H1 (cell line): ENCODE data around the gene GRID1. TPM values are rescaled to one million over a fixed set of nuclear protein-coding genes. Genes with fewer than 3 reads are reported as not detected.

ENCODE experiments used
- CTCF ChIA-PET: fragments of 300-600 bp; sonication (Branson Sonifier 250); formaldehyde crosslinking; loops from one replicate; lab custom pipeline; 2021; ENCODE audit not compliant: partially characterized antibody; lab: Charles Lee
- POLR2A ChIA-PET: fragments of 300-600 bp; sonication (Branson Sonifier 250); formaldehyde crosslinking; loops from one replicate; lab custom pipeline; 2021; ENCODE audit warnings: inconsistent platforms; ENCODE audit not compliant: partially characterized antibody; lab: Charles Lee
- DNase-seq, 2 experiments: peaks; one replicate each; pipeline versions ENCODE4 v3.0.0 to v3.0.0-alpha.2; 2010 to 2022; ENCODE audit warnings: low spot score in 2 of 2, low read depth in 1 of 2, mixed read lengths in 1 of 2
- FAIRE-seq: peaks from 2 replicates; lab custom pipeline; 2011; peaks lifted over from hg19 to GRCh38; lab: Jason Lieb, UNC
- H2AFZ ChIP-seq: 2 replicates; pipeline ENCODE4 v1.8.1; 2012; ENCODE audit warnings: low read length, inconsistent platforms
- H2AK5ac ChIP-seq: 2 replicates; pipeline ENCODE4 v1.6.1; 2013; ENCODE audit warnings: low read depth, low read length
- H2BK120ac ChIP-seq: replicated peaks from 2 replicates; pipeline ENCODE3; 2013; ENCODE audit warnings: low read depth, low read length, inconsistent platforms
- H2BK12ac ChIP-seq: 2 replicates; pipeline ENCODE4 v1.6.1; 2013; ENCODE audit warnings: low read depth, low read length
- H2BK15ac ChIP-seq: 2 replicates; pipeline ENCODE4 v1.6.1; 2013; ENCODE audit warnings: low read length
- H2BK20ac ChIP-seq: 2 replicates; pipeline ENCODE4 v1.6.1; 2013; ENCODE audit warnings: low read length
- H2BK5ac ChIP-seq: 2 replicates; pipeline ENCODE4 v1.6.1; 2013; ENCODE audit warnings: low read depth, low read length
- H3K14ac ChIP-seq: 2 replicates; pipeline ENCODE4 v1.6.1; 2013; ENCODE audit warnings: inconsistent platforms; ENCODE audit not compliant: insufficient read length
- H3K18ac ChIP-seq: 2 replicates; pipeline ENCODE4 v1.6.1; 2013; ENCODE audit warnings: low read length; ENCODE audit errors: extremely low read depth
- H3K23ac ChIP-seq: 2 replicates; pipeline ENCODE4 v1.6.1; 2013; ENCODE audit warnings: inconsistent platforms; ENCODE audit not compliant: insufficient read length
- H3K23me2 ChIP-seq: 2 replicates; pipeline ENCODE4 v1.6.1; 2013; ENCODE audit warnings: low read depth, low read length
- H3K27ac ChIP-seq: 2 replicates; pipeline ENCODE4 v1.6.1; 2011; ENCODE audit warnings: low read depth, low read length, inconsistent platforms
- H3K27me3 ChIP-seq, 4 experiments: replicated peaks in 1 of 4; 1 replicate in 1 of 4; 2 replicates in 3 of 4; pipeline versions ENCODE4 v1.6.1 to v1.8.1; 2011 to 2013; ENCODE audit warnings: low read length in 3 of 4, mild to moderate bottlenecking in 3 of 4, inconsistent platforms in 2 of 4, mixed read lengths in 2 of 4, moderate library complexity in 1 of 4; ENCODE audit not compliant: control insufficient read depth in 3 of 4, insufficient read depth in 3 of 4; ENCODE audit errors: extremely low read depth in 1 of 4
- H3K36me3 ChIP-seq, 4 experiments: 2 replicates each; pipeline versions ENCODE4 v1.6.1 to v1.8.1; 2011 to 2013; ENCODE audit warnings: mild to moderate bottlenecking in 4 of 4, low read length in 3 of 4, moderate library complexity in 2 of 4, control low read depth in 1 of 4, inconsistent platforms in 1 of 4; ENCODE audit not compliant: insufficient read depth in 4 of 4, control insufficient read depth in 2 of 4
- H3K4ac ChIP-seq: replicated peaks from 2 replicates; pipeline ENCODE3; 2013; ENCODE audit warnings: low read length, low read depth, mixed read lengths, inconsistent platforms; ENCODE audit not compliant: insufficient read length
- H3K4me1 ChIP-seq, 4 experiments: replicated peaks in 1 of 4; 1 replicate in 1 of 4; 2 replicates in 3 of 4; pipeline versions ENCODE4 v1.6.1 to v1.8.1; 2011 to 2013; ENCODE audit warnings: low read length in 3 of 4, inconsistent platforms in 2 of 4, mixed read lengths in 1 of 4; ENCODE audit not compliant: insufficient read depth in 4 of 4, control insufficient read depth in 3 of 4
- H3K4me2 ChIP-seq, 2 experiments: 2 replicates each; pipeline versions ENCODE4 v1.6.1 to v1.8.1; 2011 to 2013; ENCODE audit warnings: low read depth in 2 of 2, low read length in 2 of 2, control low read depth in 1 of 2, inconsistent platforms in 1 of 2, mild to moderate bottlenecking in 1 of 2; ENCODE audit not compliant: insufficient read depth in 1 of 2
- H3K4me3 ChIP-seq, 4 experiments: fragments of 200-600, 300-600 bp in 1 of 4; sonication (generic), shearing (Covaris generic), sonication (Bioruptor Twin) in 1 of 4; 2 replicates each; pipeline versions ENCODE4 v1.5.1 to v1.8.1; 2011 to 2016; ENCODE audit warnings: low read length in 4 of 4, low read depth in 3 of 4, control low read depth in 2 of 4, inconsistent platforms in 2 of 4, mild to moderate bottlenecking in 2 of 4, mixed read lengths in 1 of 4, moderate library complexity in 1 of 4; ENCODE audit not compliant: insufficient read depth in 2 of 4; ENCODE audit errors: extremely low read depth in 1 of 4
- H3K56ac ChIP-seq: replicated peaks from 2 replicates; pipeline ENCODE3; 2013; ENCODE audit warnings: low read depth, mild to moderate bottlenecking, mixed read lengths, low read length, inconsistent platforms; ENCODE audit not compliant: insufficient read length
- H3K79me1 ChIP-seq: 2 replicates; pipeline ENCODE4 v1.6.1; 2013; ENCODE audit warnings: low read depth, low read length, control low read depth
- H3K79me2 ChIP-seq, 2 experiments: 2 replicates each; pipeline versions ENCODE4 v1.6.1 to v1.8.1; 2012 to 2013; ENCODE audit warnings: low read length in 2 of 2, mild to moderate bottlenecking in 2 of 2, inconsistent platforms in 1 of 2; ENCODE audit not compliant: insufficient read depth in 2 of 2, control insufficient read depth in 1 of 2
- H3K9ac ChIP-seq, 4 experiments: replicated peaks in 1 of 4; 1 replicate in 1 of 4; 2 replicates in 3 of 4; pipeline versions ENCODE4 v1.6.1 to v1.8.1; 2011 to 2013; ENCODE audit warnings: low read depth in 3 of 4, low read length in 3 of 4, control low read depth in 2 of 4, mild to moderate bottlenecking in 2 of 4, moderate library complexity in 2 of 4, inconsistent platforms in 1 of 4; ENCODE audit errors: extremely low read depth in 1 of 4
- H3K9me3 ChIP-seq, 2 experiments: 2 replicates each; pipeline versions ENCODE4 v1.6.1 to v1.8.1; 2012 to 2013; ENCODE audit warnings: mild to moderate bottlenecking in 2 of 2, moderate library complexity in 2 of 2, control low read depth in 1 of 2, inconsistent platforms in 1 of 2, low read depth in 1 of 2, low read length in 1 of 2, mixed read lengths in 1 of 2; ENCODE audit not compliant: insufficient read depth in 2 of 2
- H4K20me1 ChIP-seq, 2 experiments: replicated peaks in 1 of 2; 2 replicates each; pipeline versions ENCODE3 to v1.8.1; 2011 to 2013; ENCODE audit warnings: inconsistent platforms in 2 of 2, low read length in 2 of 2, mild to moderate bottlenecking in 1 of 2; ENCODE audit not compliant: insufficient read depth in 2 of 2, control insufficient read depth in 1 of 2
- H4K5ac ChIP-seq: 2 replicates; pipeline ENCODE4 v1.6.1; 2013; ENCODE audit warnings: low read length, low read depth, mixed read lengths, inconsistent platforms; ENCODE audit not compliant: insufficient read length
- H4K8ac ChIP-seq: 2 replicates; pipeline ENCODE4 v1.8.0; 2013; ENCODE audit warnings: mild to moderate bottlenecking, moderate library complexity, low read length, inconsistent platforms; ENCODE audit not compliant: insufficient read depth; ENCODE audit errors: extremely low read depth
- H4K91ac ChIP-seq: replicated peaks from 2 replicates; pipeline ENCODE3; 2013; ENCODE audit warnings: low read length, mixed read lengths, inconsistent platforms; ENCODE audit not compliant: insufficient read length
- BRCA1 ChIP-seq: IDR thresholded peaks from 2 replicates; pipeline ENCODE4 v1.6.1; 2012; ENCODE audit warnings: low read depth, low read length, improper control_type of control experiment
- CBX5 ChIP-seq: fragments of 300-800, 300-1000 bp; sonication (generic); IDR thresholded peaks from 2 replicates; pipeline ENCODE4 v1.7.1; 2016; ENCODE audit warnings: antibody characterized with exemption, low read length, low read depth
- CREB1 ChIP-seq: IDR thresholded peaks from 2 replicates; pipeline ENCODE4 v1.6.1; 2012; ENCODE audit warnings: inconsistent platforms
- CTBP2 ChIP-seq: IDR thresholded peaks from 2 replicates; pipeline ENCODE4 v1.7.0; 2011; ENCODE audit warnings: borderline replicate concordance, mild to moderate bottlenecking, moderate library complexity, mixed read lengths, low read length; ENCODE audit not compliant: insufficient read depth, insufficient read length
- EP300 ChIP-seq, 2 experiments: IDR thresholded peaks; 1 replicate in 1 of 2; 2 replicates in 1 of 2; pipeline ENCODE4 v1.6.1; 2011 to 2012; ENCODE audit warnings: low read depth in 2 of 2, low read length in 2 of 2, mild to moderate bottlenecking in 2 of 2, borderline replicate concordance in 1 of 2, inconsistent platforms in 1 of 2, moderate library complexity in 1 of 2
- KDM5A ChIP-seq: fragments of 200-600 bp; IDR thresholded peaks from 2 replicates; pipeline ENCODE4 v1.7.1; 2012; ENCODE audit warnings: mild to moderate bottlenecking, low read length, inconsistent platforms, mixed read lengths
- PHF8 ChIP-seq: fragments of 200-600 bp; sonication (generic); conservative IDR thresholded peaks from 2 replicates; pipeline ENCODE4 v1.7.1; 2012; ENCODE audit warnings: low read depth, mild to moderate bottlenecking, inconsistent platforms, low read length, moderate library complexity
- RBBP5 ChIP-seq: IDR thresholded peaks from 2 replicates; pipeline ENCODE4 v1.7.1; 2012; ENCODE audit warnings: low read depth, mild to moderate bottlenecking, inconsistent platforms, low read length, moderate library complexity, borderline replicate concordance
- RXRA ChIP-seq: IDR thresholded peaks from 2 replicates; pipeline ENCODE4 v1.6.1; 2011; ENCODE audit warnings: low read depth, mild to moderate bottlenecking, low read length, moderate library complexity; ENCODE audit not compliant: insufficient read depth
- SRF ChIP-seq: IDR thresholded peaks from 2 replicates; pipeline ENCODE4 v1.6.1; 2011; ENCODE audit warnings: mild to moderate bottlenecking, low read depth, low read length, moderate library complexity
- SUZ12 ChIP-seq: fragments of 200-600 bp; sonication (generic); IDR thresholded peaks from 2 replicates; pipeline ENCODE4 v1.6.1; 2012; ENCODE audit warnings: mild to moderate bottlenecking, inconsistent platforms, low read length, moderate library complexity, mixed read lengths
- WGBS, 2 experiments: shearing (Covaris generic) in 1 of 2; methylation state at CpG; one replicate each; pipeline versions ENCODE4 v1.1.6 to v1.1.7; 2013 to 2015; ENCODE audit warnings: low lambda C conversion rate in 2 of 2, mixed read lengths in 2 of 2, inconsistent platforms in 1 of 2, low coverage in 1 of 2, missing lambda C conversion rate in 1 of 2; ENCODE audit not compliant: insufficient replicate concordance in 2 of 2, insufficient coverage in 1 of 2, insufficient read length in 1 of 2; ENCODE audit errors: extremely low coverage in 1 of 2, missing lambda C conversion rate in 1 of 2; 5-methylcytosine and 5-hydroxymethylcytosine counted together
- polyA plus RNA-seq, 7 experiments: library from polyadenylated mRNA; depleted of rRNA in 3 of 7; stranded (reverse) in 5 of 7; unstranded in 2 of 7; fragments of >200 nt in 5 of 7; fragments of 200-250 nt in 2 of 7; gene quantifications; 1 replicate in 5 of 7; 2 replicates in 1 of 7; 4 replicates in 1 of 7; pipeline versions ENCODE4 v1.2.1 to v1.2.3, GENCODE V29; 2011 to 2013; ENCODE audit warnings: missing spikeins in 2 of 7, mixed read lengths in 2 of 7
- total RNA-seq: library from RNA; stranded (reverse); fragmentation: NEBNext Ultra II Directional; extraction: Animal tissue kit (Norgen Biotek cat#: 25700); gene quantifications from 2 replicates; pipeline ENCODE4 v1.2.1, GENCODE V29; 2021
- TF ChIP-seq, protein P1 (sequence below): IDR thresholded peaks from 2 replicates; pipeline ENCODE4 v1.6.1; 2011; ENCODE audit warnings: low read length, improper control_type of control experiment
- TF ChIP-seq, protein P2 (sequence below): IDR thresholded peaks from 2 replicates; pipeline ENCODE4 v1.6.1; 2012; ENCODE audit warnings: inconsistent platforms

GRID1 gene
- total and polyA plus RNA-seq, 2 of the 8 experiments (the other 6 are each of a cell fraction or from before 2014, with no cell fraction given): 0.22 to 0.30 TPM

DNA sequence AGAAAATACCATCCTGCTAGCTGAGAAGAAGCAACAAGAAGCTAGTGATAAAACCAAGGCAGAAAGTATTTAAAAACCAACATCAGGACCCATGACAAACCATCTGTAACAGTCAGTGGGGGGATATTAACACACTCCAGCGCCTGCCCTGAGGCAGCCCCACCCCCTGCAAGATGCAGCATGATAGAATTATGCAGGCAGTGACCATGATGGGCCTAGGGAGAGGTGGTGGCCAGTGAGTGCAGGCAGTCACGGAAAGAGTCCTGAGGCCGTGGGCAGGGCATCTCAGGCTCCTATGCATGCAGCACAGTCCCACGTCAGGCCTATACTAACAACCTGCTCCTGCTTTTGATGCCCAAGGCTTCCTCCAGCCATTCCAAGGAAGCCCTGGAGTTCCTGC lies 686.9 kb downstream of the GRID1 start:
- no peak overlapping the region for H3K27ac ChIP-seq
- H3K23me2 ChIP-seq: no peaks in the 10 kb centered on the region
- TF ChIP-seq PHF8 (no peak), BRCA1 (no peak), CREB1 (no peak), RBBP5 (no peak), CTBP2 (no peak), SRF (no peak), CBX5 (no peak), RXRA (no peak), SUZ12 (no peak), EP300 (IDR thresholded peaks at IDR 0.05; ENCODE audit: borderline replicate concordance in 1 of 2, low read depth in 2 of 2, low read length in 2 of 2) (no peak), KDM5A (no peak)
- TF ChIP-seq, protein P1, sequence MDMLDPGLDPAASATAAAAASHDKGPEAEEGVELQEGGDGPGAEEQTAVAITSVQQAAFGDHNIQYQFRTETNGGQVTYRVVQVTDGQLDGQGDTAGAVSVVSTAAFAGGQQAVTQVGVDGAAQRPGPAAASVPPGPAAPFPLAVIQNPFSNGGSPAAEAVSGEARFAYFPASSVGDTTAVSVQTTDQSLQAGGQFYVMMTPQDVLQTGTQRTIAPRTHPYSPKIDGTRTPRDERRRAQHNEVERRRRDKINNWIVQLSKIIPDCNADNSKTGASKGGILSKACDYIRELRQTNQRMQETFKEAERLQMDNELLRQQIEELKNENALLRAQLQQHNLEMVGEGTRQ: no peak
- TF ChIP-seq, protein P2, sequence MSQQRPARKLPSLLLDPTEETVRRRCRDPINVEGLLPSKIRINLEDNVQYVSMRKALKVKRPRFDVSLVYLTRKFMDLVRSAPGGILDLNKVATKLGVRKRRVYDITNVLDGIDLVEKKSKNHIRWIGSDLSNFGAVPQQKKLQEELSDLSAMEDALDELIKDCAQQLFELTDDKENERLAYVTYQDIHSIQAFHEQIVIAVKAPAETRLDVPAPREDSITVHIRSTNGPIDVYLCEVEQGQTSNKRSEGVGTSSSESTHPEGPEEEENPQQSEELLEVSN: no peak
- no peaks in the 10 kb centered on the region for H3K36me3 ChIP-seq
- no peak overlapping the region for H4K91ac ChIP-seq
- no peak overlapping the region for H4K5ac ChIP-seq
- CTCF ChIA-PET: no interaction called here
- POLR2A ChIA-PET: no interaction called here
- H2AK5ac ChIP-seq: no peak overlapping the region
- no peaks in the 10 kb centered on the region for H3K9me3 ChIP-seq
- no peak overlapping the region for H2BK5ac ChIP-seq
- 88% methylated on average over 4 of the region's 4 CpGs; no CpG with 5 or more reads in 1 of the 2 experiments for WGBS, 2 experiments
- no peak overlapping the region for H2BK15ac ChIP-seq
- no peak overlapping the region for H3K14ac ChIP-seq
- FAIRE-seq (no peak), DNase-seq (no peak)
- H2AFZ ChIP-seq: no peak overlapping the region
- H3K4me1 ChIP-seq: no peaks in the 10 kb centered on the region
- no peaks in the 10 kb centered on the region for H3K79me1 ChIP-seq
- H3K4me2 ChIP-seq: no peak overlapping the region
- no peak overlapping the region for H2BK120ac ChIP-seq
- no peak overlapping the region for H3K56ac ChIP-seq
- H4K20me1 ChIP-seq: no peaks in the 10 kb centered on the region
- no peak overlapping the region for H2BK20ac ChIP-seq
- H2BK12ac ChIP-seq: no peak overlapping the region
- H3K9ac ChIP-seq: no peak overlapping the region
- H3K18ac ChIP-seq: no peak overlapping the region
- H4K8ac ChIP-seq: peak overlapping the region; percentile 8; the same call in 1 of the 2 replicates
- H3K79me2 ChIP-seq: no peaks in the 10 kb centered on the region
- no peaks in the 10 kb centered on the region for H3K27me3 ChIP-seq
- no peak overlapping the region for H3K4me3 ChIP-seq
- H3K23ac ChIP-seq: no peak overlapping the region
- no peak overlapping the region for H3K4ac ChIP-seq
